Fibroblast of the aortic adventitia (primary cell): ENCODE data around the gene PTPN12. TPM values are rescaled to one million over a fixed set of nuclear protein-coding genes. Genes with fewer than 3 reads are reported as not detected.
A peak's percentile ranks its signal among the peaks of the same experiment; 100 is the strongest.

Experiments used
- DNase-seq: peaks from one replicate; pipeline ENCODE4 v3.0.0-alpha.2; 2010; ENCODE audit warnings: low read depth
- H3K4me3 ChIP-seq: 2 replicates; pipeline ENCODE4 v1.5.1; 2011; ENCODE audit warnings: low read depth, mild to moderate bottlenecking, control low read depth, low read length, moderate library complexity
- CTCF ChIP-seq: IDR thresholded peaks from 2 replicates; pipeline ENCODE4 v1.5.1; 2011; ENCODE audit warnings: mild to moderate bottlenecking, low read length, control low read depth, inconsistent platforms; ENCODE audit not compliant: insufficient read depth
- total RNA-seq: library from RNA; depleted of rRNA; stranded (reverse); fragments of >200 nt; gene quantifications from 2 replicates; pipeline ENCODE4 v1.2.3, GENCODE V29; 2012; ENCODE audit warnings: low replicate concordance

PTPN12 gene
- total RNA-seq, 1 donor: 54.0 TPM

- DNase-seq: no peak
- no peak for TF ChIP-seq CTCF
- H3K4me3 ChIP-seq: no peak overlapping the region
Observed at GRCh38 chr7:77619314-77619713, 82.2 kb downstream of the PTPN12 start.

GRCh38 chr7:77626586-77627308 lies 89.7 kb downstream of the PTPN12 start:
- no peak overlapping the region for H3K4me3 ChIP-seq
- peak; percentile 15 for DNase-seq
- TF ChIP-seq CTCF: no peak

GRCh38 chr7:77627309-77627676 lies 90.2 kb downstream of the PTPN12 start:
- H3K4me3 ChIP-seq: no peak overlapping the region
- no peak for TF ChIP-seq CTCF
- DNase-seq: no peak

GRCh38 chr7:77629797-77630196 lies 92.7 kb downstream of the PTPN12 start:
- no peak overlapping the region for H3K4me3 ChIP-seq
- TF ChIP-seq CTCF: no peak
- DNase-seq: no peak

GRCh38 chr7:77631820-77632219 lies 94.7 kb downstream of the PTPN12 start:
- DNase-seq: no peak
- no peak for TF ChIP-seq CTCF
- H3K4me3 ChIP-seq: no peak overlapping the region

- H3K4me3 ChIP-seq: no peak overlapping the region
- DNase-seq: no peak
- no peak for TF ChIP-seq CTCF
Observed at GRCh38 chr7:77644774-77645173, 107.7 kb downstream of the PTPN12 start.

- no peak for DNase-seq
- no peak for TF ChIP-seq CTCF
- H3K4me3 ChIP-seq: no peak overlapping the region
Observed at GRCh38 chr7:77648742-77649338, 111.7 kb downstream of the PTPN12 start.
